HUES6 (cell line): ENCODE measurements around the gene CDC42EP5.
A peak's percentile ranks its signal among the peaks of the same experiment; 100 is the strongest.

ENCODE experiments used
- H3K27ac ChIP-seq: 2 replicates; pipeline ENCODE4 v1.7.0; 2013; ENCODE audit warnings: low read depth, mild to moderate bottlenecking, low read length, inconsistent platforms
- H3K27me3 ChIP-seq: 2 replicates; pipeline ENCODE4 v1.6.1; 2013; ENCODE audit warnings: low read length; ENCODE audit not compliant: control insufficient read depth, insufficient read depth
- H3K36me3 ChIP-seq: 2 replicates; pipeline ENCODE4 v1.6.1; 2013; ENCODE audit warnings: low read length; ENCODE audit not compliant: control insufficient read depth, insufficient read depth
- H3K4me1 ChIP-seq: 2 replicates; pipeline ENCODE4 v1.6.1; 2013; ENCODE audit warnings: low read length; ENCODE audit not compliant: control insufficient read depth, insufficient read depth
- H3K4me3 ChIP-seq: 2 replicates; pipeline ENCODE4 v1.5.1; 2013; ENCODE audit warnings: low read depth, low read length
- H3K9ac ChIP-seq: one replicate; pipeline ENCODE4 v1.6.1; 2013; ENCODE audit warnings: mild to moderate bottlenecking, low read length
- H3K9me3 ChIP-seq: 2 replicates; pipeline ENCODE4 v1.6.1; 2013; ENCODE audit warnings: low read depth, low read length; ENCODE audit not compliant: control insufficient read depth, insufficient read depth

Gene CDC42EP5

GRCh38 chr19:54439174-54439851, 33.8 kb downstream of the CDC42EP5 start:
- Histone ChIP-seq H3K36me3 (peaks cover 2% of the 10 kb centered on the region; the same call in 1 of the 2 replicates), H3K4me3 (no peak overlapping the region), H3K4me1 (peaks cover 27% of the 10 kb centered on the region), H3K27ac (no peak overlapping the region), H3K9ac (no peak overlapping the region), H3K9me3 (no peaks in the 10 kb centered on the region), H3K27me3 (no peaks in the 10 kb centered on the region)

DNA sequence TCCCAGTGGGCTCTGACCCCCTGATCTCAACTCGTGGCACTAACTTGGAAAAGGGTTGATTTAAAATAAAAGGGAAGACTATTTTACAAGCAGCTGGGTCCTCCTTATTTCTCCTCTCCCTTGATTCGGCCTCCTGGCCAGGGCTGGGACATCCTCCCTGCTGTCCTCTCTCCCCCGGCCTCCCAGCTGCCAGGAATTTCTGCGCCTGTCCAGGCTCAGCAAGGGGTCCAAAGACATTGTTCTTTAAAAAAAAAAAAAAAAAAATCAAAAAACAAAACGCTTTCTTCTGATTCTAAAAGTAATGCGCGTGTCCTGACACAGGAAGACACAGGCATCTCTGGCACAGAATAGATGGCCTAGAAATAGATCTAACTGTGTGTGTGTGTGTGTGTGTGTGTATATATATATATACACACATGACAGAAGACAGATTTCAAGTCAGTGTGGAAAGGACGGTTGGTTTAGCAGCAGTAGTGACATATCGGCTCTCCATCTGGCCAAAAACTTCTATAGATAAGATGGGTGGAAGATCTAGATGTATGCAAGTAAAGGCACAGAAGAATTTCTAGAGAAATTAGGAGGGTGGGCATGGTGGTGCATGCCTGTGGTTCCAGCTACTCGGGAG, 36.4 kb downstream of the CDC42EP5 start:
- no peak overlapping the region for H3K4me3 ChIP-seq
- H3K9me3 ChIP-seq: no peaks in the 10 kb centered on the region
- H3K4me1 ChIP-seq: peaks cover 30% of the 10 kb centered on the region
- no peak overlapping the region for H3K9ac ChIP-seq
- H3K27ac ChIP-seq: no peak overlapping the region
- no peaks in the 10 kb centered on the region for H3K27me3 ChIP-seq
- no peaks in the 10 kb centered on the region; the same call in 1 of the 2 replicates for H3K36me3 ChIP-seq

DNA sequence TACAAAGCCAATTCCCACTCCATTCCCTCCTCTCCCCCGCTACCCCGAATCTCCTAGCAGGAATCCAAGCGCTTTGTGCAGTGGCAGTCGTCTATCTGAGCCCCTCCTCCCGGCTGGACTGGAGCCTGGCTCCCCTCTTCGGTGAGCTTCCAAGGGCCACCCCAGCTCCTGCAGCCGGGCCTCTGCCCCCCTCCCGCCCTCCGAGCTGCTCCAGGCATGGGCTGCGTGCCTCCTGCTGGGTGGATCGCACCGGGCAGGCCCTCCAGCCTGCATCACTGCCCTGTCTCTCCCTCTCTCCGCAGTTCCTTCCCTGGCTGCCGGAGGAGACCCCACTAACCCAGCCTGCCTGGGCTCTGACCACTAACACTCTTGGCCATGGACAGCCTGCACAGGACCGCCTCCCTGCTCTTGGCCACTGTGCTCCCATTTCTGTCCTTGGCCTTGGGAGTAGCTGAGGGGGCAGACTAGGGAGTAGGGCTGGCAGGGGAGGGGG, 37.0 kb downstream of the CDC42EP5 start:
- H3K27ac ChIP-seq: no peak overlapping the region
- H3K9me3 ChIP-seq: no peaks in the 10 kb centered on the region
- H3K4me1 ChIP-seq: peaks cover 35% of the 10 kb centered on the region
- H3K4me3 ChIP-seq: no peak overlapping the region
- H3K27me3 ChIP-seq: no peaks in the 10 kb centered on the region
- no peak overlapping the region for H3K9ac ChIP-seq
- H3K36me3 ChIP-seq: no peaks in the 10 kb centered on the region; the same call in 1 of the 2 replicates

GRCh38 chr19:54435551-54436016, 37.5 kb downstream of the CDC42EP5 start:
- Histone ChIP-seq H3K27me3 (no peaks in the 10 kb centered on the region), H3K9ac (no peak overlapping the region), H3K27ac (no peak overlapping the region), H3K9me3 (no peaks in the 10 kb centered on the region), H3K4me1 (peaks cover 36% of the 10 kb centered on the region), H3K36me3 (no peaks in the 10 kb centered on the region), H3K4me3 (no peak overlapping the region)

GRCh38 chr19:54434873-54435214, 38.3 kb downstream of the CDC42EP5 start:
- H3K4me1 ChIP-seq: peaks cover 41% of the 10 kb centered on the region

DNA sequence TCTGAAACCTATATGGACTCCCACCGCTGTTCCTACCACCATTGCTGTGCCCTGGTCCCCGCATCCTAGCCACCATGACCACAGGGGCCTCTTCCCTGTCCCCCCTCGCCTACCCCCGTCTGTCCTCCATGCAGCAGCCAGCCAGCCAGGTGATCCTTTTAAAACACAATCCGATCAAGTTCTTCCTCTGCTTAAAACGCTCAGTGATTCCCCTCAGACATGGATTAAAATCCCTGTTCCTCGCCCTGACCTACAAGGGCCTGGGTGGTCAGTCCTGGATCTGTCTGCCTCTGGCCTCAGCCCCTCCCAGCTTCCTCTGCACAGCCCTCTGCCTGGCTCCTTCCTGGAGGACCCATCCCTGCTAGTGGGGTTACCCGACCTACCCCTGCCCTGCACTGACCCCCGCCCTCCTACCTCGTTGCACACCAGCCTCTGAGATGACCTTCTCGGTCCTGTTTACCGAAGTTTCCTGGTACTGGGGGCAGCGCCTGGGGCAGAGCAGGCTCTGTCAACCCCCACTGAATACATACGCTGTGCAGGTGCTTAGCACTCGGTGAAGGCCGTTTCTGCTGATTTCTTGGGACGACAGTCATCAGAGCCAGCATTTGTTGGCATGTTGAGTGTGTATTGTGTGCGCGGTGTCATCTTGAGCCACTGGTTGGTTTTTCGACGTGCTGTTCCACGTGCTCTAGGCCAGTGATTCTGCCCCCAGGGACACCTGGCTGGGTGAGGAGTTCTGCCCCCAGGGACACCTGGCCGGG, 38.8 kb downstream of the CDC42EP5 start:
- H3K36me3 ChIP-seq: no peaks in the 10 kb centered on the region
- peaks cover 11% of the 10 kb centered on the region for H3K27me3 ChIP-seq
- H3K9me3 ChIP-seq: no peaks in the 10 kb centered on the region
- no peak overlapping the region for H3K9ac ChIP-seq
- no peak overlapping the region for H3K27ac ChIP-seq
- H3K4me1 ChIP-seq: peaks cover 42% of the 10 kb centered on the region
- no peak overlapping the region for H3K4me3 ChIP-seq

More at GRCh38 chr19:54434873-54435214, 38.3 kb downstream of the CDC42EP5 start:
- Histone ChIP-seq H3K9ac (no peak overlapping the region), H3K4me3 (no peak overlapping the region), H3K27ac (no peak overlapping the region), H3K27me3 (peaks cover 6% of the 10 kb centered on the region), H3K9me3 (no peaks in the 10 kb centered on the region), H3K36me3 (no peaks in the 10 kb centered on the region)

DNA sequence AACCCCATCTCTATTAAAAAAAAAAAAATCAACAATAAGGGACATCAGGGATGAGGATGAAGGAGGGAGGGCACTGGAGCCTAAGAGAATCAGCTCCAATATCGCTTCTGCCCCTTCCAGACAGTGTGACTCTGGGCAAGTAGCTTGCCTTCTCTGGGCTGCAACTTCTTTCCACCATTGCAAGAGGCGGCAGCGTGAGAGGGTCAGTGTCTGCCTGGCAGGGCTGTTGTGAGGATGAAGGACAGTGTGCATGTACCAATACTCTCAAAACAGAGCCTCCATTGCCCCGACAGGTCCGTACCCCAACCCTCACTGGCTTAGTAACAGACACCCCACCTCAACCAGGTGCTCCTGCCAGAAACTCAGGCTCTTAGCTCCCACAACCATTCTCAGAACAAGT, 39.4 kb downstream of the CDC42EP5 start:
- Histone ChIP-seq H3K4me1 (peaks cover 39% of the 10 kb centered on the region), H3K4me3 (no peak overlapping the region), H3K9ac (no peak overlapping the region), H3K27me3 (peaks cover 17% of the 10 kb centered on the region), H3K27ac (no peak overlapping the region), H3K36me3 (no peaks in the 10 kb centered on the region), H3K9me3 (no peaks in the 10 kb centered on the region)

GRCh38 chr19:54432144-54432738, 40.9 kb downstream of the CDC42EP5 start:
- no peak overlapping the region for H3K9ac ChIP-seq
- H3K9me3 ChIP-seq: no peaks in the 10 kb centered on the region
- H3K4me1 ChIP-seq: peaks cover 39% of the 10 kb centered on the region
- peaks cover 28% of the 10 kb centered on the region for H3K27me3 ChIP-seq
- no peak overlapping the region for H3K4me3 ChIP-seq
- H3K27ac ChIP-seq: no peak overlapping the region
- H3K36me3 ChIP-seq: no peaks in the 10 kb centered on the region

GRCh38 chr19:54431255-54431838, 41.7 kb downstream of the CDC42EP5 start:
- peak overlapping the region; percentile 81 for H3K4me3 ChIP-seq
- no peak overlapping the region for H3K27ac ChIP-seq

DNA sequence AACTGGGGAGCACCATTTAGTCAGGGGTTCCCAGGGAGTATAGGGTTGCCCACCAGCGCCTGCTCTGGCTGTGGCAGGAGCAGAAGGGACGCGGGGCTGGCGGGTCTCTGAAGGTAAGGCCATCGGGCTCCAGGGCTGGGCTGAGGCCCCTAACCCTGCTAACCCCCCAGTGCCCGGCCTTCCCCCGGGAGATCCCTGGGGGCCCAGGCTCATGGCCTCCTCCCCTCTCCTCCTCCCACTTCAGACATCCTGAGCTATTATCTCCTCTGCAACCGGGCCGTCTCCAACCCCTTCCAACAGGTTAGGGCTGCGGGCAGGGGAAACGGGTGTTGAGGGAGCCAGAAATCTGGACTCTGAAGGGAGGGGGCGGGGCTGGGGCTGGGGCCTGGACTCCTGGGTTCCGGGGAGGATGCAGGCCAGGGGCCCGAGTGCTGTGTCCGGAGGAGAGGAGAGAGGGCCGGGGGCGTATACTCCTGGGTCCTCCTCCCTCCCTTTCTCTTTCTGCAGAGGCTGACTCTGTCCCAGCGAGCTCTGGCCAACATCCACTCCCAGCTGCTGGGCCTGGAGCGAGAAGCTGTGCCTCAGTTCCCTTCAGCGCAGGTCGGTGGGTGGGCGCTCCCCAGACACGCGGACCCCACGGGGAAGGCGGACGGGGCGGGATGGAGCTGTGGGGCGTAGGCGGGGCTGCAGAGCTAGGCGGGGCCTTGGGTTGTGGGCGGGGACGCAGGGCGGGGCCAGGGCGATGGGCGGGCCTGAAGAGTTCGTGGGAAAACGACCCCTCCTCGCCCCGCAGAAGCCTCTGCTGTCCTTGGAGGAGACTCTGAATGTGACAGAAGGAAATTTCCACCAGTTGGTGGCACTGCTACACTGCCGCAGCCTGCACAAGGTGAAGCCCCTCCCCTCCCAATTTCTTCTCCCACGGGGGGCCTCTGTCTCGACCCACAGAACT, 42.5 kb downstream of the CDC42EP5 start:
- peak overlapping the region; percentile 81 for H3K4me3 ChIP-seq
- H3K27ac ChIP-seq: no peak overlapping the region
- no peaks in the 10 kb centered on the region for H3K36me3 ChIP-seq
- H3K4me1 ChIP-seq: peaks cover 30% of the 10 kb centered on the region
- H3K9me3 ChIP-seq: no peaks in the 10 kb centered on the region
- peaks cover 39% of the 10 kb centered on the region for H3K27me3 ChIP-seq
- H3K9ac ChIP-seq: peak overlapping the region; percentile 45

More at GRCh38 chr19:54431255-54431838, 41.7 kb downstream of the CDC42EP5 start:
- Histone ChIP-seq H3K9me3 (no peaks in the 10 kb centered on the region), H3K9ac (no peak overlapping the region), H3K4me1 (peaks cover 36% of the 10 kb centered on the region), H3K27me3 (peaks cover 32% of the 10 kb centered on the region), H3K36me3 (no peaks in the 10 kb centered on the region)
